ENCODE results near the gene APOL6.

APOL6 gene

DNA sequence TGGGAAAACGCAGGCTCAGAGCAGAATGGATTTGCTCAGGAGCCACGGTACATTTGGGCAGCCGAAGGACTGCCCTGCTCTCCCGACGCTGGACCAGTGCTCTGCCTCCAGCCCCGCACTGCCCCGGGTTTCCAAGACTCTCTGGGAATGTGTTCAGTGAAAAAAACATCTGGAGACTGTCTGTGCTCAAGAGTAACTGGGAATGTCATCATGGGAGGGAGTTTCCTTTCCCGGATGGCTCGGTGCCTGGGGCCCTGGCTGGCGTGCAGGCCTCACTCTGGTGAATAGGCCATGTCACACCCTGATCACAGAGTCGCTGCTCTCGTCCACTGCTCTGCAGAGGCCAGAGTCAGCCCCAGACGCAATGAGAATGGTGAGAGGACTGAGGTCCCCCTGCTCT lies 9.8 kb upstream of the APOL6 start:
- no peaks in the 10 kb centered on the region for H3K36me3 ChIP-seq (ENCODE audit: control insufficient read depth in 2 of 2, insufficient read depth in 2 of 2, low read length in 2 of 2)
- H3K9ac ChIP-seq (ENCODE audit: low read length in 2 of 2): peak overlapping the region; percentile 55 to 75
- H3K4me3 ChIP-seq (ENCODE audit: low read length in 2 of 2): peak overlapping the region; percentile 5 to 47
- peak overlapping the region; percentile 95 for H3K27ac ChIP-seq (ENCODE audit: low read length)
- no peaks in the 10 kb centered on the region for H3K9me3 ChIP-seq (ENCODE audit: control insufficient read depth in 2 of 2, low read length in 2 of 2)
- H3K4me1 ChIP-seq (ENCODE audit: control insufficient read depth, insufficient read depth, low read length): peaks cover 26% of the 10 kb centered on the region
- H3K27me3 ChIP-seq (ENCODE audit: control insufficient read depth in 1 of 2, insufficient read depth in 2 of 2, low read length in 2 of 2): no peaks in the 10 kb centered on the region

DNA sequence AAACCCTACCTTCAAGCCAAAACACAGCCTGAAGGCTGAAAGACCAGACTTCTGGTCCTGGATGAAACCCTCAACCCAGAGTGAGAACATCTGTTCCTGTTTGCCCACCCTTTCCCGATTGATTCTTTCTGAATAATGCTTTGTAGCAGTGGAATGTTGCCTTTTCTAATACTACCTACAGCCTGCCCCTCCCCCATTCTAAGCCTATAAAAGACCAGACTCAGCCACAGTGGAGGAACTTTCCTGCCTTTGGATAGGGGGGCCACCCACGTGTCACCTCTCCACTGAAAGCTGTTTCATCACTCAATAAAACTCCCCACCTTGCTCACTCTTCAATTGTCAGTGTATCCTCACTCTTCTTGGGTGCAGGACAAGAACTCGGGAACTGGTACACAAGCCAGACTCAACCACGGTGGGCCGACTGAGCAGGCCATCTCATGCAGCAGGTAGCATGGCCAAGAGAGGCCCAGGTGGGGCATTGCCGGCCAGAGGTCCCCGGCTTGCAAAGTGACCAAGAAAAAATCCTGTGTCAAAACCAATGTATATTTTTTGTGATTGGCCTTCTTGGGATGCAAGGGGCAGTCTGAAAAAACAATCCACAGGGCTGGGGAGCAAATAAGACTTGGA lies 6.6 kb upstream of the APOL6 start:
- H3K27me3 ChIP-seq (ENCODE audit: control insufficient read depth in 1 of 2, insufficient read depth in 2 of 2, low read length in 2 of 2): no peaks in the 10 kb centered on the region
- no peaks in the 10 kb centered on the region for H3K9me3 ChIP-seq (ENCODE audit: control insufficient read depth in 2 of 2, low read length in 2 of 2)
- no peaks in the 10 kb centered on the region for H3K36me3 ChIP-seq (ENCODE audit: control insufficient read depth in 2 of 2, insufficient read depth in 2 of 2, low read length in 2 of 2)
- no peak overlapping the region for H3K27ac ChIP-seq (ENCODE audit: low read length)
- peaks cover 29% of the 10 kb centered on the region for H3K4me1 ChIP-seq (ENCODE audit: control insufficient read depth, insufficient read depth, low read length)
- H3K9ac ChIP-seq (ENCODE audit: low read length in 2 of 2): no peak overlapping the region
- no peak overlapping the region for H3K4me3 ChIP-seq (ENCODE audit: low read length in 2 of 2)

DNA sequence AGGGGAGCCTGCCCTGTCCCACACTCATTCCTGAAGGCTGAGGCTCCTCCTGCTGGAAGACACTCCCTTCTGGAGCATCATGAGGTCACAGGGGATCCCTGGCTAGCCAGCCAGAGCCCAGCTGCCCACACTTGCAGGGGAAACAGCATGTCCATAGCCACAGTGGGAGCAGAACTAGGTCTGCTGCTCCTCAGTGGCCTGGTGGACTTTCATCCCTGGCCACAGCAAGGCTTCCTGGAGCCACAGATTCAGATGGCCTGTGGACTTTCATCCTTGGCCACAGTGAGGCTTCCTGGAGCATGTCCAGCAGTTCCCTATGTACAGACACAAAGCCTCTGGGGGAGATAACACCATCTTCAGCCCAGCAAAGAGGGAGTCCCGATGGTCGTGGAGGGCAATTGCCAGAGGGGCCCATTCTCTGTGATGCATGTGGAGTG lies 5.9 kb upstream of the APOL6 start:
- Histone ChIP-seq H3K9me3 (ENCODE audit: control insufficient read depth in 2 of 2, low read length in 2 of 2) (no peaks in the 10 kb centered on the region), H3K9ac (ENCODE audit: low read length in 2 of 2) (no peak overlapping the region), H3K4me3 (ENCODE audit: low read length in 2 of 2) (no peak overlapping the region), H3K27ac (ENCODE audit: low read length) (no peak overlapping the region), H3K36me3 (ENCODE audit: control insufficient read depth in 2 of 2, insufficient read depth in 2 of 2, low read length in 2 of 2) (no peaks in the 10 kb centered on the region), H3K27me3 (ENCODE audit: control insufficient read depth in 1 of 2, insufficient read depth in 2 of 2, low read length in 2 of 2) (no peaks in the 10 kb centered on the region), H3K4me1 (ENCODE audit: control insufficient read depth, insufficient read depth, low read length) (peaks cover 29% of the 10 kb centered on the region)

DNA sequence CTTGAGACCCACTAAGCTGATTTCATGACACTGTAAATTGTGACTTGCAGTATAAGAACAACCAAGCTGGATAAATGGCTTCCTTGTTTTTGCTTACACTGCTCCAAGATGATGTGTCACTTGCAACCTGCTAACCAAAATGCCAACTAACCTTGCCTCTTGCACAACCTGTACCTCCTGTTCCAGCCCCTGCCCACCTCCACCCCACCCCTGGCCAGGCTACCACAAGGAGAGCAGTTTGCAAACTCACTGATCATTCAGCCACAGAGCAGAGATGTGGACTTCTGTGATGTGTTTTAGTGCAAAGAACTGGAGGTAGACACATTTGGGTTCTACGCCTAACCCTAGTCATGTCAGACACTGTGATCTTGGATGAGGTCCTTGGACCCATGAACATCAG lies 4.3 kb upstream of the APOL6 start:
- no peak overlapping the region for H3K27ac ChIP-seq (ENCODE audit: low read length)

DNA sequence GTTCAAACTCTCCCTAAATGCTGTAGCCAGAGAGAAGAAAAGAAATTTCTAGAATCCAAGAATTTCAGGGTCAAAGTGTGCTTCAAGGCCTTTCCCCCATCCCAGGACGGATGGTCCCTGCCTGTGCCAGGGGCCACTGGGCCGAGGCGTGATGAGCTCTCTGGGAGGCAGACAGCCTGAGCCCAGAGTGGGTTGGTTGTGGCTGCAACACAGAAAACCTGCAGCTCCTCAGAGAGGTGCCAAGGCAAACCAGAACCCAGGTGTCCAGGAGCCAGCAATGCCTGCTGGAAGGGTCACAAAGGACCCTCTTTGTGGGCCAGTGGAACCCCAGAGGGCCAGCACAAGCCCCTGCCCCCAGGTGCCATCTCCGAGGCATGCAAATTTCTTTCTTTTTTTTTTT lies 2.6 kb upstream of the APOL6 start:
- H3K36me3 ChIP-seq (ENCODE audit: control insufficient read depth in 2 of 2, insufficient read depth in 2 of 2, low read length in 2 of 2): no peaks in the 10 kb centered on the region
- no peaks in the 10 kb centered on the region for H3K27me3 ChIP-seq (ENCODE audit: control insufficient read depth in 1 of 2, insufficient read depth in 2 of 2, low read length in 2 of 2)
- H3K4me3 ChIP-seq (ENCODE audit: low read length in 2 of 2): no peak overlapping the region
- H3K4me1 ChIP-seq (ENCODE audit: control insufficient read depth, insufficient read depth, low read length): peaks cover 25% of the 10 kb centered on the region
- no peak overlapping the region for H3K9ac ChIP-seq (ENCODE audit: low read length in 2 of 2)
- H3K27ac ChIP-seq (ENCODE audit: low read length): no peak overlapping the region
- H3K9me3 ChIP-seq (ENCODE audit: control insufficient read depth in 2 of 2, low read length in 2 of 2): no peaks in the 10 kb centered on the region

More for the DNA sequence above, 4.3 kb upstream of the APOL6 start:
- no peaks in the 10 kb centered on the region for H3K9me3 ChIP-seq (ENCODE audit: control insufficient read depth in 2 of 2, low read length in 2 of 2)
- peaks cover 20% of the 10 kb centered on the region for H3K4me1 ChIP-seq (ENCODE audit: control insufficient read depth, insufficient read depth, low read length)
- no peak overlapping the region for H3K9ac ChIP-seq (ENCODE audit: low read length in 2 of 2)
- no peaks in the 10 kb centered on the region for H3K27me3 ChIP-seq (ENCODE audit: control insufficient read depth in 1 of 2, insufficient read depth in 2 of 2, low read length in 2 of 2)
- no peak overlapping the region for H3K4me3 ChIP-seq (ENCODE audit: low read length in 2 of 2)
- no peaks in the 10 kb centered on the region for H3K36me3 ChIP-seq (ENCODE audit: control insufficient read depth in 2 of 2, insufficient read depth in 2 of 2, low read length in 2 of 2)

DNA sequence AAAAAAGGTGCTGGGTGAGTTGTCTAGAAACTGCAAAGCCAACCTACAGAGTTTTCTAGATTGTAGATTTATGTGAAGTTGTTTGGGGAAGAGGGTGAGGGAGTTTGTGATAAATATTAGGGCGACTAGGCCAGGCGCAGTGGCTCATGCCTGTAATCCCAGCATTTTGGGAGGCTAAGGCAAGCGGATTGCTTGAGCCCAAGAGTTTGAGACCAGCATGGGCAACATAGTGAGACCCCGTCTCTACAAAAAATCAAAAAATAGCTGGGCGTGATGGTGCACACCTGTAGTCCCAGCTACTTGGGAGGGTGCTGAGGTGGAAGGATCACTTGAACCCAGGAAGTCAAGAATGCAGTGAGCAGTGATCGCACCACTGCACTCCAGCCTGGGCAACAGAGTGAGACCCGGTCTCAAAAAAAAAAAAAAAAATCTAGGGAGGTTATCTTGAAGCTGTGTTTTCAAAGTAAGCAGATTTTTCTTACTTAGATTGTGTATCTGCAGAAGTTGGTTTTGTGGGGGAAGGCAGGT lies 844 bp downstream of the APOL6 start:
- Histone ChIP-seq H3K9me3 (ENCODE audit: control insufficient read depth in 2 of 2, low read length in 2 of 2) (no peaks in the 10 kb centered on the region), H3K9ac (ENCODE audit: low read length in 2 of 2) (peak overlapping the region; percentile 95 to 96), H3K4me1 (ENCODE audit: control insufficient read depth, insufficient read depth, low read length) (peaks cover 25% of the 10 kb centered on the region), H3K27me3 (ENCODE audit: control insufficient read depth in 1 of 2, insufficient read depth in 2 of 2, low read length in 2 of 2) (no peaks in the 10 kb centered on the region), H3K4me3 (ENCODE audit: low read length in 2 of 2) (peak overlapping the region; percentile 91 to 98), H3K36me3 (ENCODE audit: control insufficient read depth in 2 of 2, insufficient read depth in 2 of 2, low read length in 2 of 2) (peaks cover 0 to 2% of the 10 kb centered on the region in 2 donors), H3K27ac (ENCODE audit: low read length) (peak overlapping the region; percentile 86)

DNA sequence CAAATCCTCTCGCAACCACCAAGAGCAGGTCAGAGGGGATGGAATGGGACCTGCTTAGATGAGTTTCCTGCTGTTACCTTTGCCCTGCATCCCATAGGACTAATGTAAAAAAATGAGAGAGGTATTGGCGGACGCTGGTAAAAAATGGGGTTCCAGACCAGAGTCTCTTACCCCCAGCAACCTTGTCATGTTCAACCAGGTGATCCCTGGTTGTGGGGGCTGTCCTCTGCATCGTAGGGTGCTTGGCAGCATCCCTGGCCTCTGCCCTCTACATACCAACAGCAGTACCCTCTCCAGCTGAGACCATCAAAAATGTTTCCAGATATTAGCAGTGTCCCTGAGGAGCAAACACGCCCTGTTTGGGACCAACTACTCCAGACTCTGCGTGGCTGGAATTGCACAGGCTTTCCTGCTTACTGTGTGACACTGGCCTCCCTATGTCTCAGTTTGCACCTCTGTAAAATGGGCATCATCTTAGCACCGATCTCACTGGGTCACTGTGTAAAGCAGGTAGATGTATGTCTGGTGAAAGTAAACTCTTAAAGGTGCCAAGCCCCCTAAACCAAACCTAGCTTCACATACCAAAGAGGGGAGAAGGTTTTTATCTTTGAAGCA lies 1.5 kb downstream of the APOL6 start:
- no peaks in the 10 kb centered on the region for H3K9me3 ChIP-seq (ENCODE audit: control insufficient read depth in 2 of 2, low read length in 2 of 2)
- peaks cover 25% of the 10 kb centered on the region for H3K4me1 ChIP-seq (ENCODE audit: control insufficient read depth, insufficient read depth, low read length)
- H3K27me3 ChIP-seq (ENCODE audit: control insufficient read depth in 1 of 2, insufficient read depth in 2 of 2, low read length in 2 of 2): no peaks in the 10 kb centered on the region
- peak overlapping the region; percentile 91 to 98 for H3K4me3 ChIP-seq (ENCODE audit: low read length in 2 of 2)
- peaks cover 0 to 2% of the 10 kb centered on the region in 2 donors for H3K36me3 ChIP-seq (ENCODE audit: control insufficient read depth in 2 of 2, insufficient read depth in 2 of 2, low read length in 2 of 2)
- peak overlapping the region in 1 of 2 donors; percentile 21 for H3K9ac ChIP-seq (ENCODE audit: low read length in 2 of 2)
- no peak overlapping the region for H3K27ac ChIP-seq (ENCODE audit: low read length)

DNA sequence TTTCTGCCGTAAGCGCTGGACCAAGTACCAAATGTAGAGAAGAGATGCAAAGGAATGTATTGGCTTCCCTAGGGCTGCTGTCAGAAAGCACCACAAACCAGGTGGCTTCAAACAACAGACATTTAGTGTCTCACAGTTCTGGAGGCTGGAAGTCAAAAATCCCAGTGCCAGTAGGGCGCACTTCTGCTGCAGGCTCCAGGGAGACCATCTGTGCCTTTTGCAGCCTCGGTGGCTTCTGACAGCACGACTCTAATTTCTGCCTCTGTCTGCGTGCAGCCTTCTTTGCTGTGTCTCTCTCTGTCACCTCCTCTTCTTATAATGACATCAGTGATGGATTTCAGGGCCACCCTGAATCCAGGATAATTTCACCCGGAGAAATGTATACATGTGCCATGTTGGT lies 2.8 kb downstream of the APOL6 start:
- Histone ChIP-seq H3K27me3 (ENCODE audit: control insufficient read depth in 1 of 2, insufficient read depth in 2 of 2, low read length in 2 of 2) (no peaks in the 10 kb centered on the region), H3K4me3 (ENCODE audit: low read length in 2 of 2) (peak overlapping the region in 1 of 2 donors; percentile 8), H3K9ac (ENCODE audit: low read length in 2 of 2) (no peak overlapping the region), H3K9me3 (ENCODE audit: control insufficient read depth in 2 of 2, low read length in 2 of 2) (peaks cover 0 to 3% of the 10 kb centered on the region in 2 donors), H3K4me1 (ENCODE audit: control insufficient read depth, insufficient read depth, low read length) (peaks cover 25% of the 10 kb centered on the region), H3K36me3 (ENCODE audit: control insufficient read depth in 2 of 2, insufficient read depth in 2 of 2, low read length in 2 of 2) (peaks cover 0 to 7% of the 10 kb centered on the region in 2 donors), H3K27ac (ENCODE audit: low read length) (no peak overlapping the region)

DNA sequence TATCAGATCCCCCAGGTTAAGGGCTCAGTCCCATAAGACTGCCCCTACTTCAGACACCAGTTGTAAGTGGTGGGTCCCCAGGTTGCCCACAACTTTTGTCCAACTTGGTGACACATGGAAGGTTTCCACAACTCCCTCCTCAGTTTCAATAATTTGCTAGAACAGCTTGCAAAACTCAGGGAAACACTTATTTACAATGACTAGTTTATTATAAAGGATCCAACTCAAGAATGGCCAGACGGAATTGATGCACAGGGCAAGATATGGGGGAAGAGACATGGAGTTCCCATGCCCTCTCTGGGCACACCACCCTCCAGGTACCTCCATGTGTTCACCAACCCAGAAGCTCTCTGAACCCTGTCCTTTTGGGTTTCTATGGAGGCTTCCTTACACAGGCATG lies 5.6 kb downstream of the APOL6 start:
- peaks cover 9% of the 10 kb centered on the region for H3K4me1 ChIP-seq (ENCODE audit: control insufficient read depth, insufficient read depth, low read length)
- no peaks in the 10 kb centered on the region for H3K27me3 ChIP-seq (ENCODE audit: control insufficient read depth in 1 of 2, insufficient read depth in 2 of 2, low read length in 2 of 2)
- no peak overlapping the region for H3K27ac ChIP-seq (ENCODE audit: low read length)
- H3K9ac ChIP-seq (ENCODE audit: low read length in 2 of 2): no peak overlapping the region
- H3K4me3 ChIP-seq (ENCODE audit: low read length in 2 of 2): no peak overlapping the region
- H3K36me3 ChIP-seq (ENCODE audit: control insufficient read depth in 2 of 2, insufficient read depth in 2 of 2, low read length in 2 of 2): peaks cover 15 to 22% of the 10 kb centered on the region in 2 donors
- peaks cover 0 to 3% of the 10 kb centered on the region in 2 donors for H3K9me3 ChIP-seq (ENCODE audit: control insufficient read depth in 2 of 2, low read length in 2 of 2)

DNA sequence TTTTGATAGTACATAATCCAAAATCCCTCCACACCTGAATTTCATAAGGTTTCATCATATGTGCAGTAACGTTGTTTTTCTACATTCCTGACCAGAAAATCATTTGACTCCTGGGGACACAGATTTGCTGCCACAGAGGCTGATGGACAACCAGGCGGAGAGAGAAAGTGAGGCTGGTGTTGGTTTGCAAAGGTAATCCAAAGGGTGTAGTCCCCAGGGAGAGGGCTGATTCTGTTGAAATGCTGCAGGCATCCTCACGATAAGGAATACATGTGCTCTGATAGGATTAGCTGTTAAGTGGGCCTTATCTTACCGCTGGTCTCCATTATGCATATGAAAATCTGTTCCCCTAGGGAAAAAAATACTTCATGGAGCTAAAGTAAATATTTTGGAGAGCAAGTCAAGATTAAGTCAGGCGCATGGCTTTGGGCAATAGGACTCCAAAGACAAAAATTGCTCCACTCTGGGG lies 8.1 kb downstream of the APOL6 start:
- Histone ChIP-seq H3K36me3 (ENCODE audit: control insufficient read depth in 2 of 2, insufficient read depth in 2 of 2, low read length in 2 of 2) (peaks cover 26 to 29% of the 10 kb centered on the region in 2 donors), H3K4me1 (ENCODE audit: control insufficient read depth, insufficient read depth, low read length) (peaks cover 2% of the 10 kb centered on the region), H3K4me3 (ENCODE audit: low read length in 2 of 2) (no peak overlapping the region), H3K27ac (ENCODE audit: low read length) (no peak overlapping the region), H3K27me3 (ENCODE audit: control insufficient read depth in 1 of 2, insufficient read depth in 2 of 2, low read length in 2 of 2) (no peaks in the 10 kb centered on the region), H3K9ac (ENCODE audit: low read length in 2 of 2) (no peak overlapping the region), H3K9me3 (ENCODE audit: control insufficient read depth in 2 of 2, low read length in 2 of 2) (peaks cover 0 to 3% of the 10 kb centered on the region in 2 donors)

All from stomach smooth muscle (tissue), 2 donors.